Testis (tissue), 3 donors: ENCODE data around the gene CEP63. TPM values are rescaled to one million over a fixed set of nuclear protein-coding genes. Genes with fewer than 3 reads are reported as not detected.
A peak's percentile ranks its signal among the peaks of the same experiment; 100 is the strongest.

ENCODE experiments used
- DNase-seq: peaks from one replicate; pipeline ENCODE4 v3.0.0-alpha.2; 2019
- H3K27ac ChIP-seq, 2 donors: fragments of 200-600 bp; sonication (generic); one replicate each; pipeline ENCODE4 v1.5.1; 2019
- H3K27me3 ChIP-seq: fragments of 200-600 bp; sonication (generic); one replicate; pipeline ENCODE4 v1.5.1; 2019
- H3K36me3 ChIP-seq: fragments of 200-600 bp; sonication (generic); one replicate; pipeline ENCODE4 v1.5.1; 2017; ENCODE audit warnings: low read depth; ENCODE audit errors: missing control alignments
- H3K4me1 ChIP-seq: fragments of 200-600 bp; sonication (generic); one replicate; pipeline ENCODE4 v1.5.1; 2019
- H3K4me3 ChIP-seq, 2 donors: fragments of 200-600 bp; sonication (generic); one replicate each; pipeline ENCODE4 v1.5.1; 2017 to 2019
- H3K9me3 ChIP-seq: fragments of 200-600 bp; sonication (generic); one replicate; pipeline ENCODE4 v1.5.1; 2017
- POLR2A ChIP-seq: fragments of 450-650 bp; IDR thresholded peaks from one replicate; pipeline ENCODE4 v1.6.1; 2017; ENCODE audit warnings: antibody characterized with exemption, mild to moderate bottlenecking, moderate library complexity
- WGBS, 2 donors: methylation state at CpG; one replicate each; pipeline ENCODE4 v1.1.5; 2018; 5-methylcytosine and 5-hydroxymethylcytosine counted together
- intact Hi-C: fragments of 100-400 bp; cut with DNase I; formaldehyde crosslinking; loops from one replicate; pipeline ENCODE4 v1.15.1; 2023; ENCODE audit warnings: low total_unique reads
- polyA plus RNA-seq: library from polyadenylated mRNA; stranded (reverse); fragments of 350-450 nt; fragmentation: Illumina TruSeq; extraction: RNeasy Lipid Tissue Mini Kit (QIAGEN cat#74804); gene quantifications from one replicate; pipeline ENCODE4 v1.2.3, GENCODE V29; 2014; ENCODE audit warnings: low read depth, low replicate concordance; ENCODE audit not compliant: insufficient read depth
- total RNA-seq, 2 donors: library from RNA; depleted of rRNA; stranded (reverse); fragments of >200 nt; gene quantifications; one replicate each; pipeline ENCODE4 v1.2.3, GENCODE V29; 2016
- TF ChIP-seq, protein P1 (sequence below), 3 experiments: fragments of 450-650 bp in 2 of 3; fragments of 200-600 bp in 1 of 3; sonication (generic) in 1 of 3; IDR thresholded peaks; one replicate each; pipeline ENCODE4 v1.5.1; 2016 to 2019; ENCODE audit warnings: antibody characterized with exemption in 3 of 3, mild to moderate bottlenecking in 2 of 3, moderate library complexity in 1 of 3

The CEP63 gene
- total and polyA plus RNA-seq, 3 donors from 2014 or later: 42.3 to 74.5 (median 45.5) TPM

DNA sequence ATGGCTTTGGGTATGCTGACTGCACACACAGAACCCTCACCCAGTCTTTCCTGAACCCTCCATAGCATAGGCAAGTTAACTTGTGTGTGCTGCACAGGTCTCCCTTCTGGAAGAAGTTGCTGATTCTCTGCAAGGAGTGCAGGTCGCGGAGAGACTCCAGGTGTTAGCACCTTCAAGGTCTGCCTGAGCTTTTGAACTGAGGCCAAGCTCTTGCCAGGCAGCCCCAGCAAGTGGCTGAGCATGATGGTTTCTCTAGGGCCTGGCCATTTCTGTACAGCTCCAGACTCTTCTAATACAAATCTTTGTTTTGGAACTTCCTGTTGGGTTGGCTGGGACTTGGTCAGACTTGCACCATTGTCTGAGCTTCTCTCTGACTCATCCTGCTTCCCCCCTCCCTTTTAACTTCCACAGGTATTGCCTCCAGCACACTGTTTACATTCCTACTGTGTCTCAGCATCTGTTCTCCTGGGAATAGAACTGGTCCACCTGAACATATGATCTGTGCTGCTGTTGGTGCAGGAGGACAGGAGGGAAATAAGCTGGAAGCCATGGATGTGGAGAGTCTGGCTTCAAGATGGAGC lies 111.6 kb downstream of the CEP63 start:
- TF ChIP-seq POLR2A: no peak
- TF ChIP-seq, protein P1, sequence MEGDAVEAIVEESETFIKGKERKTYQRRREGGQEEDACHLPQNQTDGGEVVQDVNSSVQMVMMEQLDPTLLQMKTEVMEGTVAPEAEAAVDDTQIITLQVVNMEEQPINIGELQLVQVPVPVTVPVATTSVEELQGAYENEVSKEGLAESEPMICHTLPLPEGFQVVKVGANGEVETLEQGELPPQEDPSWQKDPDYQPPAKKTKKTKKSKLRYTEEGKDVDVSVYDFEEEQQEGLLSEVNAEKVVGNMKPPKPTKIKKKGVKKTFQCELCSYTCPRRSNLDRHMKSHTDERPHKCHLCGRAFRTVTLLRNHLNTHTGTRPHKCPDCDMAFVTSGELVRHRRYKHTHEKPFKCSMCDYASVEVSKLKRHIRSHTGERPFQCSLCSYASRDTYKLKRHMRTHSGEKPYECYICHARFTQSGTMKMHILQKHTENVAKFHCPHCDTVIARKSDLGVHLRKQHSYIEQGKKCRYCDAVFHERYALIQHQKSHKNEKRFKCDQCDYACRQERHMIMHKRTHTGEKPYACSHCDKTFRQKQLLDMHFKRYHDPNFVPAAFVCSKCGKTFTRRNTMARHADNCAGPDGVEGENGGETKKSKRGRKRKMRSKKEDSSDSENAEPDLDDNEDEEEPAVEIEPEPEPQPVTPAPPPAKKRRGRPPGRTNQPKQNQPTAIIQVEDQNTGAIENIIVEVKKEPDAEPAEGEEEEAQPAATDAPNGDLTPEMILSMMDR (IDR thresholded peaks at IDR 0.05): no peak
- DNase-seq: no peak
- 39 to 100% methylated on average over 2 of the region's 2 CpGs for WGBS, 2 donors
- H3K27ac ChIP-seq: no peak overlapping the region
- H3K9me3 ChIP-seq: no peaks in the 10 kb centered on the region
- no peaks in the 10 kb centered on the region for H3K36me3 ChIP-seq
- H3K27me3 ChIP-seq: no peaks in the 10 kb centered on the region
- no peak overlapping the region for H3K4me3 ChIP-seq
- intact Hi-C loops: no loop called here
- H3K4me1 ChIP-seq: peaks cover 6% of the 10 kb centered on the region

DNA sequence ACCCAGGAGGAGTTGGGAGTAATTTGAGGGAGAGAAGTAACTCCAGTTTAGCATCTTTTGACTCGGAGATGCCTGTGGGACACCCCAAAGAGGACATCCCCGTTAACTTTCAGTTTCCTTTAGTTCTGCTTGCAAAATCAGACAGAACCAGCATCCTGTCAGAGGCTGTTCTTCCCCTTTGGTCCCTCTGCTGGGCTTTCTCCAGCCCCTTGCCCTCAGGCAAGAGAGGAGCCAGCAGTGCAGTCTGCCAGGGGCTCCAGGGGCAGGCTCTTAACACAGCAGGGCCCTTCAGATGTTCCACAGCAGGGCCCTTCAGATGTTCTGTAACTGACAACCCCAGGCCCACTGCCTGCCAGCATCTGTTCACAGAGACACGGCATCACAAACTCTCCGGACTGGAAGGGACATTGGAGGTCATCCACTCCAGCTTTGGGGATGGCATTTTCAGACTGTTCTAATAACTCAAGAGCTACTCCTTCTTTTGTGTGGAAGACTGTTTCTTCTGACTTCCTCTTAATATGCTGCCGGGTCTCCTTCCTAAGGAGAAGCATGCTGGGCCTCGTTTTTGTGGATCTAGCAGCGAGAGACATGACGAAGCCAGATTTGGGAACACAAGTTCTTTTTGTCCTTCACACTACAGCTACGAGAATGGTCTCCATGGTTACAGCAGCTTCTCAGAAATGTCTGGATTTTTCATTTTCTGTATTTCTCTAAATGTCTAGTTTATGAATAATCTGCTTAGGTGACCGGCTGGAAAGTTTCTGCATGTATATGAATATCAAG lies 113.1 kb downstream of the CEP63 start:
- TF ChIP-seq, protein P1 (IDR thresholded peaks at IDR 0.05): no peak
- H3K4me3 ChIP-seq: no peak overlapping the region
- H3K36me3 ChIP-seq: no peaks in the 10 kb centered on the region
- intact Hi-C loops: no loop called here
- no peaks in the 10 kb centered on the region for H3K27me3 ChIP-seq
- H3K4me1 ChIP-seq: peaks cover 6% of the 10 kb centered on the region
- no peak overlapping the region for H3K27ac ChIP-seq
- 79 to 81% methylated on average over 10 of the region's 10 CpGs for WGBS, 2 donors
- no peak for DNase-seq
- no peaks in the 10 kb centered on the region for H3K9me3 ChIP-seq

DNA sequence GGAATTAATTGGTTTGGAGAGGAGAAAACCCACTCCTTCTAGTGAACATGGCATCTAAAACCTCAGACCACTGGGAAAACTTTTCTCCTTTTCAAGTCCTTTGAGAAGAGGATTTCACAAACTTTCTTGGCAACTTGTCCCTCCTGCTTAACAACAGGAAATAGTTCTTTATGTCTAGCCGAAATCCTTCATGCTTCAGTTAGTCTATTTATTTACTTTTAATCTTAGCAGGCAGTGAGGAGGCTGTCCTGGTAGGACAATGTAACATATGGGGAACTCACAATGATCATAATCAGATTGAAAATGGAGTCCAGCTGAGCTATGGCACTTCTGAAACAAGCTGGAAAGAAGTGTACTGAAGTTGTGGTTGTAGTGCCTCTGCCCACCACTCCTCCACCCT lies 114.3 kb downstream of the CEP63 start:
- Histone ChIP-seq H3K9me3 (no peaks in the 10 kb centered on the region), H3K4me3 (no peak overlapping the region), H3K27me3 (no peaks in the 10 kb centered on the region), H3K27ac (no peak overlapping the region), H3K36me3 (no peaks in the 10 kb centered on the region), H3K4me1 (peaks cover 6% of the 10 kb centered on the region)
- WGBS, 2 donors: 50 to 51% methylated on average over 1 of the region's 1 CpG
- no peak for TF ChIP-seq POLR2A
- TF ChIP-seq, protein P1 (IDR thresholded peaks at IDR 0.05): no peak
- intact Hi-C loops: no loop called here
- no peak for DNase-seq

DNA sequence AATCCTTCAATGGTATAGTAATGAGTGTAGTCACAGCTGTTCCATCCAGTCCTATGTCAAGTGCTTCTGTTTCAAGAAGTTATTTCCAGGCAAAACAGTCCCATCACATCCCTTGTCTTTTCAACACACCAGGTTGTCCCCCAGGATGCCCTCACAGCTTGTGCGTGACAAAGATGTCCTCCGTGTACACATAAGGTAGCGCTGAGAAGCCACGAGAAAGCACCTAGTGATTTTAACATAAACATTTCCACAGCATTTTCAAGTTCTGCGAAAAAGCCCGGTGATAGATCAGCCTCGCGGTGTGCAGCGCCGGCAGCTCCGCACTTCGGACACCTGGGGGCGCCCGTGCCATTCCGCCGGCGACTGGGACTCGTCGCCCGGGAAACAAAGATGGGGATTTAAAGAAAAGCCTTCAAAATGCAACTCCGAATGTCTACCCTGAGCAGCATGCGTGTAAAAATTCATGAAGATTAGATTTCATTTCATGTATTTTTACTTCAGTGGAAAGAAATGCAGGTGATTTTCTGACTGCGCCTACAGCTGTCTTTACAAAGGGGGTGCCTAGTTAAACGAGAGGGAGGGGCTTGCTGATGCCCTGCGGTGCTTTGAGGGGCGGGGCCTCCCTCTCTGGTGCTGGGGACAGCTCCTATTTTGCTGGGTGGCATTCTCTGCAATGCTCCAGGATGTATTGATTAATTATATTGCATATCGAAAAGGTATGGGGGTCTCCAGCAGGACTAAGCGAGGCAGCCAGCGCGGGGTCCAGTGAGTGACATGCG lies 115.0 kb downstream of the CEP63 start:
- Histone ChIP-seq H3K27me3 (no peaks in the 10 kb centered on the region), H3K4me1 (peaks cover 6% of the 10 kb centered on the region), H3K9me3 (no peaks in the 10 kb centered on the region), H3K4me3 (peak overlapping the region in 1 of 2 donors; percentile 24), H3K27ac (no peak overlapping the region), H3K36me3 (no peaks in the 10 kb centered on the region)
- intact Hi-C loops: no loop called here
- peak; percentile 79 for DNase-seq
- 7 to 9% methylated on average over 31 of the region's 31 CpGs for WGBS, 2 donors
- TF ChIP-seq, protein P1 (IDR thresholded peaks at IDR 0.05): peak; percentile 57 to 91 (median 86)
- TF ChIP-seq POLR2A: no peak
